ENCODE data around the gene SASH1. TPM values are rescaled to one million over a fixed set of nuclear protein-coding genes. Genes with fewer than 3 reads are reported as not detected.

The SASH1 gene
- total RNA-seq, 1 experiment from 2014 or later: 11.7 TPM

DNA sequence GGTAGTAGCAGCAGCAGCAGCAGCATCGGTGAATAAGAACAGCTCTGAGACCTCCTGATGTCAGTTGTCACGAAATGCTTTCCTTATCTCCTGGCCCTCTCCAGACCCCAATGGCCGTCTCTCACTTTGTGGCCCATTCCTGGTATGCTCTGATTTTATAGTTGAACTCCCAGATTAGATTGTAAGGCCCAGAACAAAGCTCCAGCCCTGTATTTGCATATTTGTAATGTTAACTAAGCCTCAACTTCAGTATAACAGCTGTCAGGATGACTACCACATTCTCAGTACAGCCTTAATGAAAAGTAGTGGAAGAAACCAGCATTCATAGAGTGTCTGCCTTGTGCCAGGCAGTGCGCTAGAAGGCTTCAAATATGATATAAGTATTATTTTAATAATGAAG is 180.9 kb downstream of the SASH1 start:
- no peak for DNase-seq (ENCODE audit: low read depth, low spot score)
- no peak overlapping the region for H2AFZ ChIP-seq (ENCODE audit: low read depth, low read length, poor library complexity, severe bottlenecking)
- no peak for ATAC-seq
- BruUV-seq (replicated peaks): no TSS peak
- H3K4me3 ChIP-seq (replicated peaks in 1 of 2; ENCODE audit: low read depth in 1 of 2, low read length in 2 of 2): no peak overlapping the region
- intact Hi-C loops (cut with micrococcal nuclease): no loop called here
- TF ChIP-seq REST (IDR thresholded peaks at IDR 0.05; ENCODE audit: low read depth) (no peak), EGR1 (IDR thresholded peaks at IDR 0.05; ENCODE audit: low read depth) (no peak), EZH2 (IDR thresholded peaks at IDR 0.05) (no peak), ZNF274 (IDR thresholded peaks at IDR 0.05; ENCODE audit: low read depth, low read length) (no peak), CTCF (IDR thresholded peaks at IDR 0.05 in 2 of 3, conservative IDR thresholded peaks at IDR 0.05 in 1 of 3; ENCODE audit: borderline replicate concordance in 1 of 3, insufficient read depth in 1 of 3, low read depth in 2 of 3, low read length in 2 of 3) (no peak), EZH2phosphoT487 (IDR thresholded peaks at IDR 0.05; ENCODE audit: borderline replicate concordance) (no peak), CEBPB (IDR thresholded peaks at IDR 0.05; ENCODE audit: low read depth) (no peak), JUND (IDR thresholded peaks at IDR 0.05) (no peak), MAX (IDR thresholded peaks at IDR 0.05) (no peak), SRF (IDR thresholded peaks at IDR 0.05; ENCODE audit: low read depth) (no peak), ZFX (IDR thresholded peaks at IDR 0.05) (no peak), SP1 (IDR thresholded peaks at IDR 0.05; ENCODE audit: low read depth) (no peak), ELF1 (IDR thresholded peaks at IDR 0.05; ENCODE audit: borderline replicate concordance, low read depth) (no peak)
- TF ChIP-seq, protein P1, sequence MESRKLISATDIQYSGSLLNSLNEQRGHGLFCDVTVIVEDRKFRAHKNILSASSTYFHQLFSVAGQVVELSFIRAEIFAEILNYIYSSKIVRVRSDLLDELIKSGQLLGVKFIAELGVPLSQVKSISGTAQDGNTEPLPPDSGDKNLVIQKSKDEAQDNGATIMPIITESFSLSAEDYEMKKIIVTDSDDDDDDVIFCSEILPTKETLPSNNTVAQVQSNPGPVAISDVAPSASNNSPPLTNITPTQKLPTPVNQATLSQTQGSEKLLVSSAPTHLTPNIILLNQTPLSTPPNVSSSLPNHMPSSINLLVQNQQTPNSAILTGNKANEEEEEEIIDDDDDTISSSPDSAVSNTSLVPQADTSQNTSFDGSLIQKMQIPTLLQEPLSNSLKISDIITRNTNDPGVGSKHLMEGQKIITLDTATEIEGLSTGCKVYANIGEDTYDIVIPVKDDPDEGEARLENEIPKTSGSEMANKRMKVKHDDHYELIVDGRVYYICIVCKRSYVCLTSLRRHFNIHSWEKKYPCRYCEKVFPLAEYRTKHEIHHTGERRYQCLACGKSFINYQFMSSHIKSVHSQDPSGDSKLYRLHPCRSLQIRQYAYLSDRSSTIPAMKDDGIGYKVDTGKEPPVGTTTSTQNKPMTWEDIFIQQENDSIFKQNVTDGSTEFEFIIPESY (IDR thresholded peaks at IDR 0.05; ENCODE audit: extremely low read depth, insufficient replicate concordance, low read length): no peak
- H3K36me3 ChIP-seq (ENCODE audit: control insufficient read depth in 1 of 2, insufficient read depth in 2 of 2, low read length in 2 of 2): no peaks in the 10 kb centered on the region
- no peaks in the 10 kb centered on the region for H3K9me3 ChIP-seq (ENCODE audit: control insufficient read depth in 1 of 2, insufficient read depth in 1 of 2, low read depth in 1 of 2, low read length in 2 of 2)
- no peak overlapping the region for H3K9ac ChIP-seq (ENCODE audit: low read length)
- RAD21 ChIA-PET (ENCODE audit: low non-redundant PET in 1 of 2, low total read pairs in 2 of 2, uncharacterized antibody in 2 of 2, unreplicated experiment in 2 of 2): no interaction called here
- H3K27me3 ChIP-seq (ENCODE audit: insufficient read depth, low read length): no peaks in the 10 kb centered on the region
- CTCF ChIA-PET: no interaction called here
- H3K4me2 ChIP-seq (ENCODE audit: low read length): no peak overlapping the region
- no peaks in the 10 kb centered on the region for H3K79me2 ChIP-seq (ENCODE audit: insufficient read depth, low read length)
- no peaks in the 10 kb centered on the region for H3K9me2 ChIP-seq (ENCODE audit: insufficient read depth)
- no peak overlapping the region for H3K27ac ChIP-seq (ENCODE audit: low read depth, low read length)
- no peaks in the 10 kb centered on the region for H4K20me1 ChIP-seq (ENCODE audit: insufficient read depth)
- no peaks in the 10 kb centered on the region for H3K4me1 ChIP-seq (ENCODE audit: control insufficient read depth in 1 of 2, insufficient read depth in 2 of 2, low read length in 2 of 2)
- POLR2A ChIA-PET: no interaction called here
